AG04450 (cell line): ENCODE data around the gene MFAP3L. TPM values are rescaled to one million over a fixed set of nuclear protein-coding genes. Genes with fewer than 3 reads are reported as not detected.

Source experiments
- CTCF ChIA-PET: fragments of 300-600, 350-600 bp; formaldehyde crosslinking; extraction: SDS; loops from one replicate; lab custom pipeline; 2022; ENCODE audit warnings: antibody characterized with exemption, inconsistent platforms; lab: Charles Lee
- POLR2A ChIA-PET: fragments of 350-600 bp; formaldehyde crosslinking; extraction: SDS; loops from one replicate; lab custom pipeline; 2021; ENCODE audit warnings: antibody characterized with exemption, inconsistent platforms; lab: Yijun Ruan, JAX
- DNase-seq: peaks from one replicate; pipeline ENCODE4 v3.0.0-alpha.2; 2011; ENCODE audit warnings: low read depth, low spot score
- H3K27ac ChIP-seq: one replicate; pipeline ENCODE4 v1.5.1; 2012; ENCODE audit warnings: low read depth, low read length, control low read depth
- H3K27me3 ChIP-seq: one replicate; pipeline ENCODE4 v1.6.0; 2012; ENCODE audit warnings: low read length; ENCODE audit not compliant: control insufficient read depth, insufficient read depth
- H3K4me3 ChIP-seq: 2 replicates; pipeline ENCODE4 v1.5.1; 2011; ENCODE audit warnings: mild to moderate bottlenecking, low read depth, low read length, control low read depth
- H3K9me3 ChIP-seq: 2 replicates; pipeline ENCODE4 v1.5.1; 2012; ENCODE audit warnings: low read length; ENCODE audit not compliant: control insufficient read depth, insufficient read depth
- CTCF ChIP-seq: IDR thresholded peaks from 2 replicates; pipeline ENCODE4 v1.5.1; 2011; ENCODE audit warnings: low read depth, low read length, control low read depth, inconsistent platforms
- polyA plus RNA-seq: library from polyadenylated mRNA; depleted of rRNA; stranded (reverse); fragments of >200 nt; gene quantifications from 2 replicates; pipeline ENCODE4 v1.2.3, GENCODE V29; 2011

MFAP3L gene
- polyA plus RNA-seq, 1 experiment: 0.31 TPM

- TF ChIP-seq CTCF: no peak
- POLR2A ChIA-PET: no interaction called here
- peak; percentile 94 for DNase-seq
- CTCF ChIA-PET: interaction anchor here (1.9 to 2.4 kb wide), 2 partner anchors 21 to 216 kb away, joined by 5 to 11 read pairs; no protein-coding TSS in a partner anchor
- H3K27ac ChIP-seq: no peak overlapping the region
- H3K4me3 ChIP-seq: peak overlapping the region; percentile 75
- H3K9me3 ChIP-seq: peaks cover 9% of the 10 kb centered on the region
- peaks cover 18% of the 10 kb centered on the region for H3K27me3 ChIP-seq
Measured at GRCh38 chr4:170027181-170027829, 1.1 kb upstream of the MFAP3L start.

DNA sequence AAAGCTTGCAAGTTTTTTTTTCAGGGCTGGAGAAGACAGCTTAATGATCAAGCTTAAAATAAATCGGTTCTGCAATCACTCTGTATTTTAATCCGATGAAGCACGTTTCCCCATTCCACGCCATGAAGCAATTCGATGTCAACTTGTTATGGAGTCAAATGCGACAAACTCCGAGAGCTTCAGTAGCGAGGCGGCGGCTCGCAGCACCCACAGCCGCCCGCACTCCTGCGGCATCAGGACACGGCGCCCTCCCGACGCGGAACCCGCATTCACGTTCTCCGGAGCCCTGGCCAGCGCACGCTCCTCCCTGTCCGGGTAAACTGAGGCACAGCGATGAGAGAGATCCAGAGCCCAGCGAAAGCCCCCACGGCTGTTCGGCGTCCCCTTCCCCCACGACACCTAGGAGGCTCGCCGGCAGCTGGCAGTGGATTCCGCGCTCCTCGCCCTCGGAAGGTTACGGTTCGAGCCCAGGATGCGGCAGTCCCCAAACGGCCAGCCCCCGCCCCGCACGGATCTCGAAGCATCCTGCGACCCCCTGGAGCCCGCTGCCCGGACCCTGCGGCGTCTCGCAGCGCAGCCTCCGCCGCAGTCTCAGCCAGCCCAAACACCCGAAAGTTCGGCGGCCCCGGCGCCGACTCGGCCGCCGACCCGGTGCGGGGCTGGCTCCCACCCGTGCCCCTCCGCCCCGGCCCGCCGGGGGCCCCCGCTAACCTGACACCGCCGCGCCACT, 507 bp downstream of the MFAP3L start:
- Histone ChIP-seq H3K27me3 (peaks cover 15% of the 10 kb centered on the region), H3K4me3 (peak overlapping the region; percentile 57), H3K9me3 (peaks cover 9% of the 10 kb centered on the region), H3K27ac (no peak overlapping the region)
- ChIA-PET POLR2A (no interaction called here), CTCF (interaction anchor here (1.0 to 2.5 kb wide), 3 partner anchors 22 to 216 kb away, joined by 5 to 12 read pairs (median 8); no protein-coding TSS in a partner anchor)
- no peak for DNase-seq
- TF ChIP-seq CTCF: no peak

GRCh38 chr4:170022211-170022610, 4.0 kb downstream of the MFAP3L start:
- Histone ChIP-seq H3K27ac (no peak overlapping the region), H3K9me3 (peaks cover 5% of the 10 kb centered on the region; the same call in 1 of the 2 replicates), H3K4me3 (no peak overlapping the region), H3K27me3 (peaks cover 14% of the 10 kb centered on the region)
- CTCF ChIA-PET: interaction anchor here (0.6 to 1.0 kb wide), 2 partner anchors 26 to 1261 kb away, joined by 3 to 4 read pairs; no protein-coding TSS in a partner anchor
- POLR2A ChIA-PET: no interaction called here
- DNase-seq: no peak
- no peak for TF ChIP-seq CTCF

DNA sequence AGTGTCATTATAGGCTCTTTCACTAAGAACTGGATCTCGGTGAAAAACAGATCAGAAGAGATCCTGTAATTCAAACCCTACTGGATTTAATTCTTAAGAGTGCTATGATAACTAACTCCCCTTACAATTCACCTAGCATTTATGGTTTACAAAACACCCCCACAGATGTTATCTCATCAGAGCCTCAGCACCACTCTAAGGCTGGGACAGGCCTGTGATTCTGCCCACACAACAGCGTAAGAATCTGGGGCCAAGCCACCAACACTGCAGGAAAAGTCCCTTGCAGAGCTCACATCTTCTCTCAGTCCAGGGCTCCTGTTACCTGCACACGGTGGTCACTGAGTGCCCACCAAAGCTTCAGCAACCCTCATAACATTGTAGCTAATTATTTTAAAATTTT, 8.9 kb downstream of the MFAP3L start:
- Histone ChIP-seq H3K27ac (no peak overlapping the region), H3K4me3 (no peak overlapping the region), H3K9me3 (no peaks in the 10 kb centered on the region), H3K27me3 (peaks cover 4% of the 10 kb centered on the region)
- no peak for DNase-seq
- TF ChIP-seq CTCF: no peak
- CTCF ChIA-PET: no interaction called here
- POLR2A ChIA-PET: interaction anchor here (0.6 kb wide), 1 partner anchor 374 kb away, joined by 3 read pairs; no protein-coding TSS in a partner anchor

DNA sequence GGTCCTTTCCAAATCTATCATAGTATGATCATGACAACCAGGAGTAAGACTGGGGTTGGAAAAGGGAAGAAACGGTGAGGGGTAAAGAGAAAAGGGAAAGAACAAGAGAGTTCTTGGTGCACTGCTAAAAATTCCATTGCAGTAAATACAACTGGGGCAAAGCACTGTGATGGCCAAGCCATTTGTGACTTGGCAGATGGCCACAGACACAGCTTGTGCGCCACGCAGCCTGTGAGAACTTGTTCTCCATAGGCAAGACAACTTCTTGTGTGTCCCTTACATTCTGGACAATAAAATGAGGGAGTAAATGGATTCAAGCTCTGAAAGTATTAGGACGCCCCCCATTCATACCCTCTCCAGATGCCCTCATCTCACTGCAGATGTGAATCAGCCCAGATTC, 10.9 kb downstream of the MFAP3L start:
- no peaks in the 10 kb centered on the region for H3K9me3 ChIP-seq
- POLR2A ChIA-PET: no interaction called here
- H3K4me3 ChIP-seq: no peak overlapping the region
- no peak for DNase-seq
- peaks cover 4% of the 10 kb centered on the region for H3K27me3 ChIP-seq
- no peak for TF ChIP-seq CTCF
- H3K27ac ChIP-seq: no peak overlapping the region
- CTCF ChIA-PET: interaction anchor here (1.6 kb wide), 1 partner anchor 33 kb away, joined by 4 read pairs; no protein-coding TSS in a partner anchor
